OCI-LY7 (cell line): ENCODE results near the gene ATP8B4.
A peak's percentile ranks its signal among the peaks of the same experiment; 100 is the strongest.

Source experiments
- CTCF ChIP-seq: fragments of 200-600 bp; sonication (generic); conservative IDR thresholded peaks from 2 replicates; pipeline ENCODE4 v1.5.1; 2014; ENCODE audit warnings: mild to moderate bottlenecking, antibody characterized with exemption, low read length, moderate library complexity, mixed read lengths
- EZH2phosphoT487 ChIP-seq: fragments of 200-600 bp; sonication (generic); IDR thresholded peaks from 2 replicates; pipeline ENCODE4 v1.6.1; 2018; ENCODE audit warnings: low read depth, borderline replicate concordance, mild to moderate bottlenecking, mixed run types, antibody characterized with exemption, low read length, moderate library complexity, mixed read lengths

DNA sequence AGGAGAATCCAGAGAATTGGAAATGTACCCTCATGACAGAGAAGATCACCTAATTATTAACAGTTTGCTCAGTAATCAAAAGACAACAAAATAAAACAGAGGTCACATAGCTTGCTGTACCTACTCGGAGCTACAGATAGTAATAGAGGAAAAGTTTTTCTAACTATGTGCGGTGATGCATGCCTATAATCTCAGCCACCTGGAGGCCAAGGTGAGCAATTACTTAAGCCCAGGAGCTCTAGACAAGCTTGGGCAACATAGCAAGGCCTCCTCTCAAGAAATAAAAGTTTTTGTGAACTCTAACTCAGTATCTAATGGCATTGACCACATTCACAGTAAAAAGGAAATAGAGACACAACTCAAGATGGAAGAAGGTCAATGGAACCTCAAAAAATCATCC, 243.6 kb downstream of the ATP8B4 start:
- TF ChIP-seq CTCF: peak; percentile 60
- no peak for TF ChIP-seq EZH2phosphoT487
